ENCODE results near the gene KDM2B.

DNA sequence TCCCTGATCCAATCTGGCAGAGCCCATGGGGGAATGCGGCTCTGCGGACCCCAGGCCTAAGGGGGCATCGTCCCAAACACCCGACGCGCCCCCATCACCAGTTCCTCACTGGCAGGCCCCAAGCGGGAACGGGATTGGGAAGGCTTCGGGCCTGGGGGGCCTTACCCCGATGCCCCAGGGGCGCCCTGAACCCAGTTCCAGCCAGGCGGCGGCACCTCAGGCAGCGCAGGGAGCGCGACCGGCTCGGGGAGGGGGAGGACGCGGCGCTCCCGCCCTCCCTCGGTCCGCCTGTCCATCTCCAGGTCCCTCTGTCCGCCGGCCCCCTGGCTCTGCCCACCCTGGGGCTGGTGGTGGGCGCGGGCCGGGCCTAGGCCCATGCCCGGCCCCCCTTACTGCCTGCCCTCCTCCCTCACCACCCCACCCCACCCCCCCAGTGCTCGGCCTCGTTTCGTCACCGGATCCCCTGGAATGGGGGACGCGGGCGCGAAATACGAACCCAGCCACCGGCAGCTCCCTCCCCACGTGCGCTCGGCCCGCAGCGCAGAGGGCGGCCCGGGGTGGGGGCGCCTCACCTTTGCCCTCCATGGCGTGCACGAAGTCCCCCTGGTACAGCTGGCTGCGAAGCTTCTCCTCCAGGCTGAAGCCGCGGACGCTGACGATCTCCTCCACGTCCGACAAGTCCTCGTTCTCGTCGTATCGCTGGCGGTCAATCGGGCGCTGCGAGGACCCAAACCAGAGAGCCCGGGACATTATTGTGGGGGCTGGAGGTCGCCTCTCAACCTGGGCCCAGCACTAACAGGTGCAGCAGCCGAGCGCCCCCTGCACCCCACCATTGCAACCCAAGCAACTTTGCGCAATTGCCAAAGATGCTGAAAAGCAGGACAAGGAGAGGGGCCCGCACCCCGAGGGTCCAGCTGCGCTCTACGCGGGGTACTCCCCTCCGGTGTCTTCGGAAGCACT lies 2.3 kb downstream of the KDM2B start:
- TF ChIP-seq MYC (IDR thresholded peaks at IDR 0.05; ENCODE audit: borderline replicate concordance, low read length) (no peak), POLR2A (IDR thresholded peaks at IDR 0.05; ENCODE audit: low read length) (no peak)
